GM18909 (cell line): ENCODE results near the gene TRAF3.
"Not testable (repeated sequence)": the region's sequence is repeated elsewhere in the genome, so short reads cannot be mapped to it uniquely, and the experiment has no call there.

ENCODE experiments used
- ATAC-seq: cut with Tn5 transposase; IDR thresholded peaks from one replicate; pipeline ENCODE4 v1.9.1; 2021; ENCODE audit warnings: mild to moderate bottlenecking; ENCODE audit not compliant: unreplicated experiment, poor library complexity

TRAF3 gene

DNA sequence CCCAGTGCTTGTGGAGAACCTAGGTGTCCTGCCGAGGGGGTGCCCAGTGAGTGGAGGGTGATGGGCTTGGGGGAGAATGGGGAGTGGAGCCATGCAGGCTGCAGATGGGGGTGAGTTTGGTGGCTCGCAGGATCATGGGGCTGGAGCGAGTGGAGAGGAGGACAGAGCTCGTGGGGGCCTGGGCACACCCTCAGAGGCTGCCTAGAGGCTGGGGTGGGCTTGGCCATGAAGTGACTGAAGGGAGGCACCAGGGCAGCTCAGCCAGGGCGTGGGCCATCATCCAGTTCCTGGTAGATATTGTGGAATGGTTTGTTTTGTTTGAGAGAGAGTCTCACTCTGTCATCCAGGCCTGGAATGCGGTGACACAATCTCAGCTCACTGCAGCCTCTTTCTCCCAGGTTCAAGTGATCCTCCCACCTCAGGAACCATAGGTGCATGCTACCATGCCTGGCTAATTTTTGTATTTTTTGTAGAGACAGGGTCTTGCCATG, 101.8 kb downstream of the TRAF3 start:
- ATAC-seq = no peak

DNA sequence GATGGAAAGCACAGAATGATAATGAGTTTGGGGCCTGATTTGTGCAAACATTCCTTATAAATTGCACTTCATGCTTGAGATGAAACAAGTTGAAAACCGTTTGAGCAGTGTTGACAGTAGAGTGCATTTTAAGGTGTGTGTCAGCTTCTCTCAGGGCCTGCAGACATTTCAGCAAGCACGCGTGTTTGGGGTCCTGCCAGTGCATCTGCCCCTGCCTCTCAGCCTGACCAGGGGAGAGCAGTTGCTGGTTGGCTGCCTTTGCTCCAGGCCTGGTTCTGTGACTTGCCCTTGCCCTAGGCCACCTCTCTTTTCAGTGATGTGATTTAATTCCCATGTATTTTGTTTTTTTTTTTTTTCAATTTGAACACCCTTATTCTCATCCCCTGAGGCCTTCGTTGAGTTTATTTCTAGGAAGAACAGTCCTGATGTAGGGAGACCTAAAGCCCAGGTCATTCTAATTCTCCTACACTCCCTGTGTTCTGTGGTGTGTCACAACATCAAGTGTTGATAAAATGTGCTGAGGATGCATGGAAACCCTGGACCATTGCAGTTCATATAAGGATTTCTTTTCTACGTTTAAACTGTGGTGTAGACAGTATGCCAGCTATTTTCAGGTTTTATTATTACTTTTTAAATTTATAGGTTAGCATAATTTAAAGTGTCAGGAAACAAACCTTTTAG, 105.1 kb downstream of the TRAF3 start:
- no peak for ATAC-seq

DNA sequence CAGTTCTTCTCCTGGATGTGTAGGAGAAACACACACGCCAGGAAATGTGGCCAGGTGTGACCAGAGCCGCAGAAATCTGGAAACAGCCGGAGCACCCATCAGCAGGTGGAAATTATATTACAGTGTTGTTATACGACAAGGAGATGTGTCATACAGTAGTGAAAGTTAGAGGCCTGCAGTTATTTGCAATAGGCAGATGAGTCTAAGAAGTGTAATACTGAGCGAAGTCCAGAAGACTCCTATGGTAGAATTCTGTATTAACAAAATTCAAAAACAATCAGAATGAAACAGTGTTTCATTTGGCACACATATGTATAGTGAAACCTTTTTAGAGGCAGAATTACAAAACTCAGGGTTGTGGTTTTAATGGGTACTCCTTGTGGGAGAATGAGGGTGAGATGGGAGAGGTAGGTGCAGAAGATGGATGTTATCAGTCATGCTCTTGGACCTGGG, 105.9 kb downstream of the TRAF3 start:
- ATAC-seq = no peak

DNA sequence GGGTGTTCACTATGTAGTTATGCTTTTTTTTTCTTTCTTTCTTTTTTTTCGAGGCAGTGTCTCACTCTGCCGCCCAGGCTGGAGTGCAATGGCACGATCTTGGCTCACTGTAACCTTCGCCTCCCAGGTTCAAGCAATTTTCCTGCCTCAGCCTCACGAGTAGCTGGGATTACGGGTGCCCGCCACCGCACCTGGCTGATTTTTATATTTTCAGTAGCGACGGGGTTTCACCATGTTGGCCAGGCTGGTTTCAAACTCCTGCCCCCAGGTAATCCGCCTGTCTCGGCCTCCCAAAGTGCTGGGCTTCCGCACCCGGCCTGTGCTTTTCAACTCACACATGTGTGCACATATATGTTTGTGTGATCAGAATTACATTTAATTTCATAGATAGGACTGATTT, 106.3 kb downstream of the TRAF3 start:
- ATAC-seq = no peak

DNA sequence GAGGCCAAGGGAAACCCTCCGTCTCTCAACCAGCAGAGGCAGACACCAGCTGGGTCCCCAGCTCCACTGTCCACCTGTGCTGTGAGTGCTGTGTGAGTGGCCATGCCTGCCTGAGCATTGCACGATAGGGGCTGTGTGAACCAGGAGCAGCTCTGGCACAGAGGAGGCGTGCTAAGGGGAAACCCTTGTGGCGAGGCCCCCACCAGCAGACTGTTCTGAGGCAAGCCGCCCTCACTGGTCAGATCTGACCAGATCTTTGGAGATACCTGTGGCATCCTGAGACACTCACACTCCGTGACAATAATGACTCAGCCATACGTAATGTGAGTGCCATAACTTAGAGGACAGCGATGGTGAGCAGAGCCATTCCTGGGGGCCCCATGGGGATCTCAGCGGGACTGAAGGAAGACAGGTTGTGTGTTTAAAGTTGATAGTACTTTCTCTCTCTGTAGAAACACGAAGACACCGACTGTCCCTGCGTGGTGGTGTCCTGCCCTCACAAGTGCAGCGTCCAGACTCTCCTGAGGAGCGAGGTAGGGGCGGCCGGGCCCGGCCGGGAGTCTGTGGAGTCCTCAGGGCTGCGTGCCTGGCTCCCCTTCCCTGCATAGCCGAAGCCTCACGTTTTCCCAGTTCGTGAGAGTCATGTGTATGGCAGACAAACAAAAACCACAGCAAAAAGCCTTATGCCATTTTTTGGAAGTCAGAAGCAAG, 108.6 kb downstream of the TRAF3 start:
- no peak for ATAC-seq

DNA sequence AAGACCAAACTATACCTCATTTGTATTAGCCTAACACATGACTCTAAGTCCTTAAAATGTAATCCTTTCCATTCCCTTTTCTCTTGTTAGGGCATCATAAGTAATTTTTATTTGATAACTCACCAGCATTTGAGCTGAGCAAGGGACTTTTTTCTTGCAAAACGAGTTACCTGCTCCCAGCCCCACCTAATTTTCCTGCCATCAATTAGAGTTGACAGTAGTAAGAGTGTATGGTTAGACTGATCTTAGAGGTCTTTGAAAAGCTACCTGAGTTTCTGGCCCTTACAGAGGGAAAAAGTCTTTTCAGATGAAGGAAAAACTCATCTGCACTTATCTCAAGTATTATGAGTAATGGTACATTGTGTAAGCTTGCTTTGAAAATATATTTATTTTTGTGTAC, 111.5 kb downstream of the TRAF3 start:
- ATAC-seq = no peak

DNA sequence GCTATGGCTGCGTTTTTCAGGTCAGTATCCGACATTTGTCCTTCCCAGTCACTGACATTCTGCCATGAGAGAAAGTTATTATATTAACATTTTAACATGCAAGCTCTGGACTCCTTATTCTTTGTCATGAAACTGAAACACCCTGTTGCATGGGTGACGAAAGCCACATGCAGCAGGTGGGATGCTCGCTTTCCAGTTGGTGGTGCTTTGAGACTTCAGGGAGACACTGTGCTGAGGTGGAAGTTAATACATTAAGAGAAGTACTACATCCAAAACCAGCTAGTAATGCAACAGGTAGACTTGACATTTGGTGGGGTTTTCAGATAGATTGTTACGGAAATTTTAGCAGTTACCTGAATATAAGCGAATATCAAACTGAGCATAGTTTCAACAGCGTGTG, 112.4 kb downstream of the TRAF3 start:
- no peak for ATAC-seq

DNA sequence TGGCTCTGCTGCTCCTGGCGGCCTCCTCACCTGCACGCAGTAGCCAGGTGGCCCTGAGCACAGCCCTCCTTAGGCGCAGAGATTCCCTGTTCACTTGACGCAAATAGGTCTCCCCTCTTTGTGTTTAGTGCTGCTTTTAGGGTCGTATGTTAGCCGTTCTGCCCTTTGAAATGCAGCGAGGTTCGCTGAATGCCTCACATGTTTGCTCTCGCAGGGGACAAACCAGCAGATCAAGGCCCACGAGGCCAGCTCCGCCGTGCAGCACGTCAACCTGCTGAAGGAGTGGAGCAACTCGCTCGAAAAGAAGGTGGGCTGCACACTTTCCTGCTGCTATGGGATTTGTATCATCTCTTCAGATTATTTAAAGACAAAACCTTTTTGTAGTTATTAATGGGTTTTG, 113.9 kb downstream of the TRAF3 start:
- ATAC-seq = no peak

DNA sequence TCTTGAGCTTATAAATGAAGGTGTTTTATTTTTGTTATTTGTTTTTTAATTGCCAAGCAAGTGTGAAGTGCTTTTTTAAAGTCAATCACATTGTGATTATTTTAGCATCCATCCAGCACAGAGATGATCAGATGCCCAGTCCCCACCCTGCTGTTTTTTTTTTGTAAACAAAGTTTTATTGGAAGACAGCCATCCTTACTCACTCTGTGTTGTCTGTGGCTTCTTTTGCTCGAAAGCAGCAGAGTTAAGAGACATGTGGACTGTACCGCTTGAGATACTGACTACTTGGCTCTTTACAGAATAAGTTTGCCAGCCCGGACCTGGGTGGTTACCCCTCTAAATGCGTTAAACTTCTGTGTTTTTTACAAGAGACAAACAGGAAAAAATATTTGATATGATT, 114.3 kb downstream of the TRAF3 start:
- no peak for ATAC-seq

DNA sequence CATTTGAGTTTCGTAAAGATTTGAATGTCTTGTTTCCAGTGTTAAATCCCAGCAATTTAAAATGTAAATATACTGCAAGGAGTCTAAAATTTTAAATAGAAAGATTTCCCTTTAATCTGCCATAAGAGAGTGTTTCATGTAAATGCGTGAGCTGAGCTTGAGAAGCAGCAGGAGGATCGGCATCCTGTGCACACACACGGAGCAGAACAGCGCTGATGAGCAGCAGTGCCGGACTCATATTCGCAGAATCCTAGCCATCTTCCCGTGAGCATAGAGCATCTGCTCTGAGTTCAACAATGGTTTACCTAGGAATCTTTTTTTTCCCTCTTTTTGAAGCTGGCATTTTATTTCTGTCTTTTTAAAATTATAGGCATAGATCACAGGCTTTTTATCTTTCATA, 115.4 kb downstream of the TRAF3 start:
- no peak for ATAC-seq

DNA sequence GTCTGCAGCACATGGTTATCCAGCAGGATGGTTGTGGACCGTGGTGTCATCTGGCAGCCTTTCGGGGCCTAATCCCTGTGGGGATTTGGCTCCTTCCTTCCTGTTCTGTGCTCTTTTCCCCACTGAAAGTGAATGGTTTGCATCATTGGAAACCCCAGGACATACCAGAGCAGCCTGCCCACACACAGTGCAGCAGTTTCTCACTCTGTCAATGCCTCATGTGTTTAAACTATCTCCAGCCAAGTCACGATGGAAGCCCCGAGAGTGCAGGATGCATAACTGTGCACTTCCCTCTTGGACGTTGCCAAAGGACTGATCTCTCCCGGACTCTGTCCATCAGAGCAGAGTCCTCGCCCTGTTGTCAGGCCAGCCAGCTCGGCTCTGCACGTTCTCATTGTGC, 116.2 kb downstream of the TRAF3 start:
- ATAC-seq = no peak

DNA sequence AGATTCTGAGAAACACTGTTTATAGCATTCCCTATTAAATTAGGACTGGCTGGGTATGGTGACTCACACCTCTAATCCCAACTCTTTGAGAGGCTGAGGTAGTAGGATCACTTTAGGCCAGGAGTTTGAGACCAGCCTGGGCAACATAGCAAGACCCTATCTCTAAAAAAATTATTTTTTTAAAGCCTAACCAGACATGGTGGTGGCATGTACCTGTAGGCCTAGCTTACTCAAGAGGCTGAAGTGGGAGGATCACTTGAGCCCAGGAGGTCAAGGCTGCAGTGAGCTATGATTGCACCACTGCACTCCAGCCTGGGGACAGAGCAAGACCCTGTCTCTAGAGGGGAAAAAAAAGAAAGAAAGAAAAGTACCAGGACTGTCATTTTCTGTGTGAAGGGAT, 119.5 kb downstream of the TRAF3 start:
- not testable (repeated sequence) for ATAC-seq

DNA sequence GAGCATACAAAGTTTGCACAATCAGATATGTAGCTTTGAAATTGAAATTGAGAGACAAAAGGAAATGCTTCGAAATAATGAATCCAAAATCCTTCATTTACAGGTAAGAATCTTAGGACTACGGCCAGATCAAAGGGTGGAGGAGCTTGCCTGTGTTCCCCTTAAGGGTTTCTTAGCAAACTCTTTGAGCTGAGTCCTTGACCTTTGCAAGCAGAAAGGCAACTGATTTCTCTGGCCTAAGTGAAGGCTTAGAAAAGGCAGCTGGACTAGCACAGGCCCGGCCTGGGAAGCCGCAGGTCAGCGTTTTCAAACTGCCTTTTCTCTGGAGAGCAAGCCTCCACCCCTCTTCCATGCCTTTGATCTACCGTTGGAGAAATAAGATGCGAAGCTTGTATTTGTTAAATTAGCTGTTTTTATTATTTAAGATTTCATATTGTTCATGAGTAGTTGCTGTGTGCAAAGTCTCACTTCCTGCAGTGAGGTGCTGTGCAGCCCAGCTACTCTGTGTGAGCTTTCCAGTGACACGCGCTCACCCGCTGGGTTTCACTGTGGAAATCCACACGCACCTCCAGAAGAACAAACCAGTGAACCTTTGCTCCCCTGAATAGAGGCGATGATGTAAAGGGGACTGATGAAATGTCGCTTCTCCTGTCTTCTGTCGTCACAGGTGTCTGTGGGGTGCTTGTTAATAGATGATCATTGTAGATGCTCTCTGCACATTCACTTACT, 120.2 kb downstream of the TRAF3 start:
- no peak for ATAC-seq

DNA sequence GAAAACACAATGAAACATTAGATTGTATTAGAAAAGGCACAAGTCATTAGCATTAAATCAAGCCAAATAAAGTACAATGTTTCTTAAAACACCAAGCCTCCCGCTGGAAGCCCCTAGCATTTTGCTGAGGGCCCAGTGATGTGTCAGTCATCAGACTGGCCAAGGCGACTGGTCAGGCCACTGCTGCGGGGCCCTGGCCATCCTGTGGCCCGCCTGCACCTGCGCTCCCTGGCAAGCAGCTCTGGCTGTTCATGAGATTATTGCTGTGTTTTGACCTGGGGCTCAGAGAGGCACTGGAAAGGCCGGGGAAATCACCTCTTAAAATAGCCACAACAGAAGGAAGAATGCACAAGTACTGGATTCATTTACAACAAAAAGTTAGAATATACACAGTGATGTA, 121.0 kb downstream of the TRAF3 start:
- ATAC-seq = no peak

DNA sequence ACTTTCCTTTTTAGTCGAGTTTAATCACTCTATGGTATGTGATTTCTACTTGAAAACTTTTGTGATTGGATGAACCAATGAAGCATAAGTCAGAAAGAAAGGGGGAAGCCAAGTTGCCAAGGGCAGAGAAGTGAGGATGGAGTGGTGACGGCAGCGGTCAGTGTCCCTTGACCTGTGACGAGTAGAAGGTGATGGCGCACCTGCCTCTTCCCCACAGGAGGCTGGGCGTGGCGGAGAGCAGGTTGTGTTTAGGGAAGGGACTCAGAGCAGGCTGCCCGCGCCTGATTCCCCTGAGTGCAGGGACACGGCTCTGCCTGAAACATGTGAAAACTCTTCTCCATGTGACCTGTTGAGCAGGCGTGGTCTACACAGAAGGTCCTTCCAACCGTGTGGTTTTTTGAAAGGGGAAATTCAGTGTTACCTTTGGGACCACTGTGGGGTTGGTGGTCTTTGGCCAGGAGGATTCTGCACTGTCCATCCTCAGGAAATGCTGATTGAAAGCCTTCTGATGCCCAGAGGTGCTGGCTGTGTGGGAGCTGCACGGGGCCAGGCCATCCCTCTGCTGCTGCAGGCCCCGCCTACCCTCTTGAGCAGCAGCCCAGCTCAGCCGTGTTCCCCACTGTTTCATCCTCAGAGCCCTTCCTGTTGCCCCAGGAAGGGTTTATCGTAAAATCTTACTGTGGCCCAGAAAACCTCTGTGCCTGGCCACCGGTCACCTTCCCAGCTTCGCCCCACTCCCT, 121.7 kb downstream of the TRAF3 start:
- no peak for ATAC-seq

DNA sequence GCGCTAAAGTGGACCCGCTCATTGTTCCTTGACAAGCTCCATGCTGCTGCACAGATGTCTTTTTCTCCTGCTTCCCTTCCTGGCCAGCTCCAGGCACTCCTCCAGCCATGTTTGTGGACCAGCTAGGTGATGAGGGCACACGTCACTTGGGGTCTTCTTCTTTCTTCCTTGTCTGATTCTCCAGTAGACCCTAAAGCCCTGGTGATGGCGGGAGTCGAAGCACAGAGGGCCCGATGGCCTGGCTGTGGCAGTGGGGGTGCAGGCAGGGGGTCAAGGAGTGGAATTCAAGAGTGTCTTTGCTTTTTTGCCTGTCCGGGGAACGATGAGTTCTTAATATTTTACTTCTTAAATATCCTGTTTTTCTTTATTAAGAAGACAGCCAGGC, 122.3 kb downstream of the TRAF3 start:
- no peak for ATAC-seq

DNA sequence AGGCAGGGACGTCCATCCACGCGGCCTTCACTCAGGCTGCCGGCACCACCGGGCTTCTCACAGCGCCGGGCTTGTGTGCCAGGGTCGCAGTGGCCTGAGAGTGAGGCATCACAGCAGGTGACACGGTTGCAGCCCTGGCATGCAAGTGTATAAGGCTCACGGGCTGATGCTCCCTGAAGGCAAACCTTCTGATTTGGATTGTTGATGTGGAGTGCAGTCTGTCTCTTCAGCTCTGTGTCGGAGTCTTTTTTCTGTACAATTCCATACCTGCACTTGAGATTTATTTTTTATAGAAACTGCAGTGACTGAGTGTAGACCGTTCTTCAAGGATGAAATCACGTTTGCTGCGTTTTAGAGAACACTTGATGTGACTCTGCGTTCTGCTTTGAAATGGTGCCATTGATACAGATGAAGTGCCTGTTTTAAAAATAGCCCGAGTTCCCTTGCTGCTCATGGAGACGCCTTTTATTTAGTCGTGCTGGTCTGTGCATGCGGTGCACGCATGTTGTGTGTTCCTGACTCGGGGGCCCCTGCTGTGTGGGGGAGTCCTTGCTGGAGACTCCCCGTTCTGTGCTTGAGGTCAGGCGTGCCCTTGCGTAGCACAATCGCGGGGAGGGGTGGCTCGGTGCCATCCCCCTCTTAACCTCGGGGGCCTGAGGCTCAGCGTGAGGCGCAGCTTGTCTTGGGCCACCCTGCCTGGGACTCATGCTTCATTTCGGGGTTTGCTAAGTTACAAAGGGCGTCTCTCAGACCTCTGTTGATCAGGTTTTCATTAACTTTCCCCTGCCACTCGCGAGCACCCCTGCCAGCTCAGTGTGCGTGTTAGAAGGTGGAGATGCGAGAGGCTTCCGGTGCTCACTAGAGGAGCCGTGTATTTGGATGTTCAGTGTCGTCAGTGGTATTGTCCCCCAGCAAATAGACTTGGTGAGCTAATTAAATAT, 123.7 kb downstream of the TRAF3 start:
- peak; percentile 66 for ATAC-seq

DNA sequence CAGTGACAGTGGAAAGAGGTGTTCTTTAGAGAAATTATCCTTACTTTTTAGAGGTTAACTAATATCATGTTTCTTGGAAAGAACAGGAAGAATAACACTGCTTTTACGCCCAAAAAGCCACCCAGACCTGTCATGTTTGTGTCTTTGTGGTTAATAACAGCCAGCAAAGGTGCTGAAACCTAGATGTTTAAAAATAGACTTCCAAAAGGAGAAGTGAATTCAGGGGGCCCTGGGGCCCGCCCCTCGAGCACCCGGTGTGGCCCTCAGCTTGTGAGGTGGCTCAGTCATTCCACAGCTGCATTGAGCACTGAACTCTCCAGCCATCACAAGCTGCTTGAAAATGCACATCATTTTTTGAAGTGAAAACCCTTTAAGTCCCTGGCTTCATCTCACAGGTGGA, 124.4 kb downstream of the TRAF3 start:
- ATAC-seq = peak; percentile 79

DNA sequence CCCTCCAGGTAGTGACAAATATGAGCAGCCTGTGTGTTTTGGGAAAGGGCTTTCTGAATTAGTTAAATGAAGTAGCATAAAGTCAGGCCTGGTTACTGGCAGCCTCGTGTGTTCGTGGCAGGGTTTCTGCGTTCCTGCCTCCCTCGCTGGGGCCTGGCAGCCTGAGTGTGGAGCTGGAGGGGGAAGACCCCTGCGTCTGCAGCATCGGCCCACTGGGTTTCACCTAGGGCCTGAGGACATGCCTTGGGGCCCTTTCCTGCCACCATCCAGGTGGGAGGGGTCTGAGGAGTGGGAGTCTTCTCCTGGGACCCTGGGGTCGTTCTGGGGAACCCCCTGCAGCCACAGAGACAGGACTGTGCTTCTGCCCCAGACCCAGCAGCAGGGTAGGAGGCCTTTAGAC, 124.8 kb downstream of the TRAF3 start:
- ATAC-seq = no peak
